HepG2 (cell line): ENCODE results near the gene LAMC3.

Experiments used
- ARNT ChIP-seq: fragments of 450-650 bp; IDR thresholded peaks from 2 replicates; pipeline ENCODE4 v1.6.1; 2017
- NR1H2 ChIP-seq: sonication (generic); formaldehyde crosslinking; IDR thresholded peaks from 2 replicates; pipeline ENCODE4 v1.8.1; 2022; ENCODE audit warnings: low read depth, missing genetic modification reagents, borderline replicate concordance
- POLR2A ChIP-seq, 2 experiments: IDR thresholded peaks; 2 replicates each; pipeline ENCODE4 v1.6.1; 2011; ENCODE audit warnings: low read depth in 2 of 2, low read length in 2 of 2, mild to moderate bottlenecking in 1 of 2, moderate library complexity in 1 of 2; ENCODE audit not compliant: insufficient read depth in 1 of 2
- SIN3A ChIP-seq: IDR thresholded peaks from 2 replicates; pipeline ENCODE4 v1.6.1; 2011; ENCODE audit warnings: low read depth, mild to moderate bottlenecking, control low read depth, low read length, borderline replicate concordance
- ZBTB7A ChIP-seq: sonication (generic); formaldehyde crosslinking; IDR thresholded peaks from 2 replicates; pipeline ENCODE4 v1.8.0; 2022; ENCODE audit warnings: mild to moderate bottlenecking, missing genetic modification reagents
- ZNF780A ChIP-seq: sonication (generic); formaldehyde crosslinking; IDR thresholded peaks from 2 replicates; pipeline ENCODE4 v1.8.0; 2022; ENCODE audit warnings: mild to moderate bottlenecking, missing genetic modification reagents, moderate library complexity
- TF ChIP-seq, protein P1 (sequence below), 2 experiments: IDR thresholded peaks; 2 replicates each; pipeline ENCODE4 v1.6.1; 2011 to 2012; ENCODE audit warnings: low read length in 2 of 2, borderline replicate concordance in 1 of 2, low read depth in 1 of 2, mild to moderate bottlenecking in 1 of 2, moderate library complexity in 1 of 2
- TF ChIP-seq, protein P2 (sequence below): sonication (generic); formaldehyde crosslinking; IDR thresholded peaks from 2 replicates; pipeline ENCODE4 v1.9.0; 2021; ENCODE audit warnings: mild to moderate bottlenecking, missing genetic modification reagents

DNA sequence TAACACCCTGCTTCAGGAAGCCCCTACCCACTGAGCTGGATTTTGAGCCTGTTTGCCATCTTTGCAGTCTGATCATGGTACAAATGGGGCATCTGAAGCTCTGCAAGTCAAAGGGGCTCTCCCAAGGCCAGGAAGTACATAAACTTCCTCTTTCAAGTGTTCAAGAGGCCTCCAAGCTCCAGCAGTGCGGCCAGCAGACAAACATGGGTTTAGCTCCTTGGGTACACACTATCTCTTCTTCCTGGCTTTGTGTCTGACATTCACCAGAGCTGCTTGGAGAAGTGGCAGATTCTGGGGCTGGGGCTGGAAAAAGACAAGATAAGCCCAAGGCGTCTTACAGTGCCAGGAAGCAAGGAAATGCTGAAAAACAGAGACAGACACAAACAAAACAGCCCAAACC is 34.1 kb downstream of the LAMC3 start:
- TF ChIP-seq, protein P1, sequence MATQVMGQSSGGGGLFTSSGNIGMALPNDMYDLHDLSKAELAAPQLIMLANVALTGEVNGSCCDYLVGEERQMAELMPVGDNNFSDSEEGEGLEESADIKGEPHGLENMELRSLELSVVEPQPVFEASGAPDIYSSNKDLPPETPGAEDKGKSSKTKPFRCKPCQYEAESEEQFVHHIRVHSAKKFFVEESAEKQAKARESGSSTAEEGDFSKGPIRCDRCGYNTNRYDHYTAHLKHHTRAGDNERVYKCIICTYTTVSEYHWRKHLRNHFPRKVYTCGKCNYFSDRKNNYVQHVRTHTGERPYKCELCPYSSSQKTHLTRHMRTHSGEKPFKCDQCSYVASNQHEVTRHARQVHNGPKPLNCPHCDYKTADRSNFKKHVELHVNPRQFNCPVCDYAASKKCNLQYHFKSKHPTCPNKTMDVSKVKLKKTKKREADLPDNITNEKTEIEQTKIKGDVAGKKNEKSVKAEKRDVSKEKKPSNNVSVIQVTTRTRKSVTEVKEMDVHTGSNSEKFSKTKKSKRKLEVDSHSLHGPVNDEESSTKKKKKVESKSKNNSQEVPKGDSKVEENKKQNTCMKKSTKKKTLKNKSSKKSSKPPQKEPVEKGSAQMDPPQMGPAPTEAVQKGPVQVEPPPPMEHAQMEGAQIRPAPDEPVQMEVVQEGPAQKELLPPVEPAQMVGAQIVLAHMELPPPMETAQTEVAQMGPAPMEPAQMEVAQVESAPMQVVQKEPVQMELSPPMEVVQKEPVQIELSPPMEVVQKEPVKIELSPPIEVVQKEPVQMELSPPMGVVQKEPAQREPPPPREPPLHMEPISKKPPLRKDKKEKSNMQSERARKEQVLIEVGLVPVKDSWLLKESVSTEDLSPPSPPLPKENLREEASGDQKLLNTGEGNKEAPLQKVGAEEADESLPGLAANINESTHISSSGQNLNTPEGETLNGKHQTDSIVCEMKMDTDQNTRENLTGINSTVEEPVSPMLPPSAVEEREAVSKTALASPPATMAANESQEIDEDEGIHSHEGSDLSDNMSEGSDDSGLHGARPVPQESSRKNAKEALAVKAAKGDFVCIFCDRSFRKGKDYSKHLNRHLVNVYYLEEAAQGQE (IDR thresholded peaks at IDR 0.05; ENCODE audit: borderline replicate concordance in 1 of 2, low read depth in 1 of 2, low read length in 2 of 2): no peak
- TF ChIP-seq SIN3A (no peak), ARNT (no peak), ZBTB7A (CRISPR knock-in tag) (no peak), ZNF780A (CRISPR knock-in tag) (no peak), NR1H2 (no peak), POLR2A (IDR thresholded peaks at IDR 0.05; ENCODE audit: insufficient read depth in 1 of 2, low read depth in 2 of 2, low read length in 2 of 2) (no peak)
- TF ChIP-seq, protein P2, sequence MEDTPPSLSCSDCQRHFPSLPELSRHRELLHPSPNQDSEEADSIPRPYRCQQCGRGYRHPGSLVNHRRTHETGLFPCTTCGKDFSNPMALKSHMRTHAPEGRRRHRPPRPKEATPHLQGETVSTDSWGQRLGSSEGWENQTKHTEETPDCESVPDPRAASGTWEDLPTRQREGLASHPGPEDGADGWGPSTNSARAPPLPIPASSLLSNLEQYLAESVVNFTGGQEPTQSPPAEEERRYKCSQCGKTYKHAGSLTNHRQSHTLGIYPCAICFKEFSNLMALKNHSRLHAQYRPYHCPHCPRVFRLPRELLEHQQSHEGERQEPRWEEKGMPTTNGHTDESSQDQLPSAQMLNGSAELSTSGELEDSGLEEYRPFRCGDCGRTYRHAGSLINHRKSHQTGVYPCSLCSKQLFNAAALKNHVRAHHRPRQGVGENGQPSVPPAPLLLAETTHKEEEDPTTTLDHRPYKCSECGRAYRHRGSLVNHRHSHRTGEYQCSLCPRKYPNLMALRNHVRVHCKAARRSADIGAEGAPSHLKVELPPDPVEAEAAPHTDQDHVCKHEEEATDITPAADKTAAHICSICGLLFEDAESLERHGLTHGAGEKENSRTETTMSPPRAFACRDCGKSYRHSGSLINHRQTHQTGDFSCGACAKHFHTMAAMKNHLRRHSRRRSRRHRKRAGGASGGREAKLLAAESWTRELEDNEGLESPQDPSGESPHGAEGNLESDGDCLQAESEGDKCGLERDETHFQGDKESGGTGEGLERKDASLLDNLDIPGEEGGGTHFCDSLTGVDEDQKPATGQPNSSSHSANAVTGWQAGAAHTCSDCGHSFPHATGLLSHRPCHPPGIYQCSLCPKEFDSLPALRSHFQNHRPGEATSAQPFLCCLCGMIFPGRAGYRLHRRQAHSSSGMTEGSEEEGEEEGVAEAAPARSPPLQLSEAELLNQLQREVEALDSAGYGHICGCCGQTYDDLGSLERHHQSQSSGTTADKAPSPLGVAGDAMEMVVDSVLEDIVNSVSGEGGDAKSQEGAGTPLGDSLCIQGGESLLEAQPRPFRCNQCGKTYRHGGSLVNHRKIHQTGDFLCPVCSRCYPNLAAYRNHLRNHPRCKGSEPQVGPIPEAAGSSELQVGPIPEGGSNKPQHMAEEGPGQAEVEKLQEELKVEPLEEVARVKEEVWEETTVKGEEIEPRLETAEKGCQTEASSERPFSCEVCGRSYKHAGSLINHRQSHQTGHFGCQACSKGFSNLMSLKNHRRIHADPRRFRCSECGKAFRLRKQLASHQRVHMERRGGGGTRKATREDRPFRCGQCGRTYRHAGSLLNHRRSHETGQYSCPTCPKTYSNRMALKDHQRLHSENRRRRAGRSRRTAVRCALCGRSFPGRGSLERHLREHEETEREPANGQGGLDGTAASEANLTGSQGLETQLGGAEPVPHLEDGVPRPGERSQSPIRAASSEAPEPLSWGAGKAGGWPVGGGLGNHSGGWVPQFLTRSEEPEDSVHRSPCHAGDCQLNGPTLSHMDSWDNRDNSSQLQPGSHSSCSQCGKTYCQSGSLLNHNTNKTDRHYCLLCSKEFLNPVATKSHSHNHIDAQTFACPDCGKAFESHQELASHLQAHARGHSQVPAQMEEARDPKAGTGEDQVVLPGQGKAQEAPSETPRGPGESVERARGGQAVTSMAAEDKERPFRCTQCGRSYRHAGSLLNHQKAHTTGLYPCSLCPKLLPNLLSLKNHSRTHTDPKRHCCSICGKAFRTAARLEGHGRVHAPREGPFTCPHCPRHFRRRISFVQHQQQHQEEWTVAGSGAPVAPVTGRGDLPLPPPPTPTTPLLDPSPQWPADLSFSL (CRISPR knock-in tag): no peak
